ENCODE data around the gene CCDC170. TPM values are rescaled to one million over a fixed set of nuclear protein-coding genes. Genes with fewer than 3 reads are reported as not detected.

Gene CCDC170
- total RNA-seq, 4 donors from 2014 or later: 0.22 to 1.1 (median 1.1) TPM; not detected in 1

DNA sequence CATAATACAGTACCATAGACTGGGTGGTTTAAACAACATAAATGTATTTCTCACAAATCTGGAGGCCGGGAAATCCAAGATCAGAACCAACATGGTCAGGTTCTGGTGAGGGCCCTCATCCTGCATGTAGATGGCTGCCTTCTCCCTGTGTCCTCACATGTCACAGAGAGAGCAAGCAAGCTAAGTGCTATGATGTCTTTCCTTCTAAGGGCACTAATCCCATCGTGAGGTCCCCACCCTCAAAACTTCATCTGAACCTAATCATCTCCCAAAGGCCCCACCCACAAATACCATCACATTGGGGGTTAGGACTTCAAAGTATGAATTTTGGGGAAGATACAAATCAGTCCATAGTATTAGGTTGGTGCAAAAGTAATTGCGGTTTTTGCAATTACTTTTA is 56.8 kb downstream of the CCDC170 start:
- no peak overlapping the region for H3K4me3 ChIP-seq (ENCODE audit: low read depth, poor library complexity, severe bottlenecking)
- intact Hi-C loops (cut with DNase I; ENCODE audit: low total_unique reads): no loop called here
- TF ChIP-seq, protein P1, sequence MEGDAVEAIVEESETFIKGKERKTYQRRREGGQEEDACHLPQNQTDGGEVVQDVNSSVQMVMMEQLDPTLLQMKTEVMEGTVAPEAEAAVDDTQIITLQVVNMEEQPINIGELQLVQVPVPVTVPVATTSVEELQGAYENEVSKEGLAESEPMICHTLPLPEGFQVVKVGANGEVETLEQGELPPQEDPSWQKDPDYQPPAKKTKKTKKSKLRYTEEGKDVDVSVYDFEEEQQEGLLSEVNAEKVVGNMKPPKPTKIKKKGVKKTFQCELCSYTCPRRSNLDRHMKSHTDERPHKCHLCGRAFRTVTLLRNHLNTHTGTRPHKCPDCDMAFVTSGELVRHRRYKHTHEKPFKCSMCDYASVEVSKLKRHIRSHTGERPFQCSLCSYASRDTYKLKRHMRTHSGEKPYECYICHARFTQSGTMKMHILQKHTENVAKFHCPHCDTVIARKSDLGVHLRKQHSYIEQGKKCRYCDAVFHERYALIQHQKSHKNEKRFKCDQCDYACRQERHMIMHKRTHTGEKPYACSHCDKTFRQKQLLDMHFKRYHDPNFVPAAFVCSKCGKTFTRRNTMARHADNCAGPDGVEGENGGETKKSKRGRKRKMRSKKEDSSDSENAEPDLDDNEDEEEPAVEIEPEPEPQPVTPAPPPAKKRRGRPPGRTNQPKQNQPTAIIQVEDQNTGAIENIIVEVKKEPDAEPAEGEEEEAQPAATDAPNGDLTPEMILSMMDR (IDR thresholded peaks at IDR 0.05): no peak
- TF ChIP-seq POLR2A (IDR thresholded peaks at IDR 0.05): no peak
- DNase-seq (ENCODE audit: low spot score in 2 of 2): no peak
- WGBS, 2 donors: 93 to 100% methylated on average over 3 of the region's 3 CpGs

DNA sequence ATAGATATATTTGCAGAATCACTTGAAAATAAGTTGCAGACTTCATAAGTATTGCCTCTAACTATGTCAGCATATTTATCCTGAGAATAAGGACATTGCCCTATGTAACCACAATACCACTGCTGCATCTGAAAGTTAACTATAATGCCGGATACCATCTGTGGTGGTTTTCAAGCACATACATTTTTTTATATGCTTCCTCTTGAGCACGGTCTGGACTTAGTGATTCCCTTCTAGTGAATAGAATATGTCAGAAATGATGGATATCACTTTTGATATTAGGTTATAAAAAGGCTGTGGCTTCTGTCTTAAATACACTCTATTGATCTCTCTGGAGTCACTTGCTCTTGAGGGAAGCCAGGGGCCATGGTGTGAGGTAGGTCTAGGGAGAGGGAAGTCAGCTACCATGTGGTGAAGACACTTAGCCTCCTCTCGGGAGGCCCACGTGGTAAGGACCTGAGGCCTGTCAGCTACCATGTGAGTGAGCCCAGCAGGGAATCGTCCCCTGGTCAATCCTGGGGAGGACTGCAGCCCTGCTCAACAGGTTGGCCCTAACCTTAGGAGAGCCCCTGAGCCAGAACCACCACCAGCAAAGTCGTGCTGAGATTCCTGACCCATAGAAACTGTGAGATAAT is 57.5 kb downstream of the CCDC170 start:
- no peak for DNase-seq (ENCODE audit: low spot score in 2 of 2)
- intact Hi-C loops (cut with DNase I; ENCODE audit: low total_unique reads): no loop called here
- H3K4me3 ChIP-seq (ENCODE audit: low read depth, poor library complexity, severe bottlenecking): no peak overlapping the region
- 64 to 73% methylated on average over 6 of the region's 6 CpGs for WGBS, 2 donors
- TF ChIP-seq, protein P1 (IDR thresholded peaks at IDR 0.05): no peak
- no peak for TF ChIP-seq POLR2A (IDR thresholded peaks at IDR 0.05)

DNA sequence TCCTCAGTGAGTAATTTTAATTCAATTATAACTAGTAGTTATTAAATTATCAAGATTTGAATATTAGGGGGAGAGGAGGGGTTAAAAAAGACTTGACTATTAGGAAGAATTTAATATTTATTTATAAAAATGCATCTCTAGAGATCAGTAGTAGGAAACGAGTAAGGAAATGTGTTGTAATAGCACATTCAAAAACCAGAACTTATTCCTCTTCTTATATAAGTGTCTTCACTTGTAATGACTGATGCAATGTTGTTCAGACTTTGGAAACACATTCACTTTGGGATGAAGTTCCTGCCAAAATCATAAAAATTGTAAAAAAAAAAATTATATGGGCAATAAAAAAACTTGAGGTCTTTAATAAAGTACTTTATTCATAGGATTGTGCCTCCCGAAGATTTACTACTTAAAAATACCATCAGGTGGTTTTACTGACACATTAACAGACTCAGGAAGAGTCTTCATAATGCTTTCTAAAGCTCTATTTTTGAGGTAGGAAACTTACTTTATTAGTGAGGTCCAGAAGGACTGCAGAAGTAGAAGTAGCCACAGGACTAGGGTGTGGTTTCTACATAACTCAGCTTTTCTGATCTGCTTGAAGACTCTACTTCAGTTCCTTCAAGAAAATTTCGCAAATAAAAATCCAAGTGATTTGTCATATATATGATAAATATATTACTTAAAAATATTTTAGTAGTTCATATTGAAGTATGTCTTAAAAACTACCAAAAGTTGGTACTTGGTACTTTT is 59.8 kb downstream of the CCDC170 start:
- 41 to 54% methylated on average over 3 of the region's 3 CpGs for WGBS, 2 donors
- TF ChIP-seq, protein P1 (IDR thresholded peaks at IDR 0.05): no peak
- no peak for TF ChIP-seq POLR2A (IDR thresholded peaks at IDR 0.05)
- intact Hi-C loops (cut with DNase I; ENCODE audit: low total_unique reads): no loop called here
- no peak for DNase-seq (ENCODE audit: low spot score in 2 of 2)
- no peak overlapping the region for H3K4me3 ChIP-seq (ENCODE audit: low read depth, poor library complexity, severe bottlenecking)

DNA sequence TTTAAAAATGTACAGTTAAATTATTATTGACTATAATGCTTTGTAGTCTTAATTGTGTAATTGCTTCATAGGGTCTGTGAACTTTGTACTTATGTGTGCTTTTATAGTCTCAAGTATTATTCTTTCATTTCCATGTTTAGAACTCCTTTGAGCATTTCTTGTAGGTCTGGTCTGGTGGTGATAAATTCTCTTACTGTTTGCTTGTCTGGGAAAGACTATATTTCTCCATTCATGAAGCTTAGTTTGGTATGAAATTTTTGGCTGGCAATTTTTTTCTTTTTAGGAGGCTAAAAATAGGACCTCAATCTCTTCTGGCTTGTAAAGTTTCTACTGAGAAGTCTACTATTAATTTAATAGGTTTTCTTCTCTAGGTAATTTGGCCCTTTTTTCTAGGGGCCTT is 67.4 kb downstream of the CCDC170 start:
- no peak overlapping the region for H3K4me3 ChIP-seq (ENCODE audit: low read depth, poor library complexity, severe bottlenecking)
- intact Hi-C loops (cut with DNase I; ENCODE audit: low total_unique reads): no loop called here
- TF ChIP-seq, protein P1 (IDR thresholded peaks at IDR 0.05): no peak
- TF ChIP-seq POLR2A (IDR thresholded peaks at IDR 0.05): no peak
- no peak for DNase-seq (ENCODE audit: low spot score in 2 of 2)

- intact Hi-C loops (cut with DNase I; ENCODE audit: low total_unique reads): no loop called here
- TF ChIP-seq, protein P1 (IDR thresholded peaks at IDR 0.05): no peak
- no peak overlapping the region for H3K4me3 ChIP-seq (ENCODE audit: low read depth, poor library complexity, severe bottlenecking)
- WGBS, 2 donors: 61 to 63% methylated on average over 4 of the region's 4 CpGs
- DNase-seq (ENCODE audit: low spot score in 2 of 2): no peak
Observed at GRCh38 chr6:151564654-151565053, 70.8 kb downstream of the CCDC170 start.

Data from lower leg skin (tissue), 4 donors.